GM19240 (cell line): ENCODE data around the gene GAGE12H.
"Not testable (repeated sequence)": the region's sequence is repeated elsewhere in the genome, so short reads cannot be mapped to it uniquely, and the experiment has no call there.

Experiments used
- DNase-seq: peaks from one replicate; pipeline ENCODE4 v3.0.0; 2011; ENCODE audit warnings: low spot score; ENCODE audit not compliant: insufficient read length

The GAGE12H gene, protein sequence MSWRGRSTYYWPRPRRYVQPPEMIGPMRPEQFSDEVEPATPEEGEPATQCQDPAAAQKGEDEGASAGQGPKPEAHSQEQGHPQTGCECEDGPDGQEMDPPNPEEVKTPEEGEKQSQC

GRCh38 chrX:49579649-49580048 lies at the start of gene GAGE12H:
GAGE12H (plus strand) TSS chrX:49579949; CDS start chrX:49581104, 1,155 bp downstream.
- DNase-seq: not testable (repeated sequence)

GRCh38 chrX:49531877-49532276 lies 47.9 kb upstream of the GAGE12H start, which contains the start of gene GAGE12C:
GAGE12C (plus strand) TSS chrX:49532177; CDS start chrX:49533332, 1,155 bp downstream.
- DNase-seq: not testable (repeated sequence)

GRCh38 chrX:49541433-49541832 lies 38.3 kb upstream of the GAGE12H start, which contains the start of gene GAGE12D:
GAGE12D (plus strand) TSS chrX:49541733; CDS start chrX:49542888, 1,155 bp downstream.
- not testable (repeated sequence) for DNase-seq

DNA sequence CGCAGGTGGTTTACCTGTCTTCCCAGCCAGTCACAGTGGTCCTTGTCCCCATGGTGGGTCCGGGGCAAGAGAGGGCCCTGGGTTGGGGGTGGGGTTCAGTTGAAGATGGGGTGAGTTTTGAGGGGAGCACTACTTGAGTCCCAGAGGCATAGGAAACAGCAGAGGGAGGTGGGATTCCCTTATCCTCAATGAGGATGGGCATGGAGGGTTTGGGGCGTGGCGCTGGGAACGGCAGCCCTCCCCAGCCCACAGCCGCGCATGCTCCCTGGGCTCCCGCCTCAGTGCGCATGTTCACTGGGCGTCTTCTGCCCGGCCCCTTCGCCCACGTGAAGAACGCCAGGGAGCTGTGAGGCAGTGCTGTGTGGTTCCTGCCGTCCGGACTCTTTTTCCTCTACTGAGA lies 28.8 kb upstream of the GAGE12H start, which contains the start of gene GAGE12E:
Gene GAGE12E, plus strand, starts transcription at position 301 of the 400 bp plus-strand sequence. CDS start 1,155 bp downstream, outside the sequence.
- not testable (repeated sequence) for DNase-seq

GRCh38 chrX:49560542-49560941 lies 19.2 kb upstream of the GAGE12H start, which contains the start of gene GAGE12F:
GAGE12F (plus strand) TSS chrX:49560842; CDS start chrX:49561997, 1,155 bp downstream.
- DNase-seq: not testable (repeated sequence)

DNA sequence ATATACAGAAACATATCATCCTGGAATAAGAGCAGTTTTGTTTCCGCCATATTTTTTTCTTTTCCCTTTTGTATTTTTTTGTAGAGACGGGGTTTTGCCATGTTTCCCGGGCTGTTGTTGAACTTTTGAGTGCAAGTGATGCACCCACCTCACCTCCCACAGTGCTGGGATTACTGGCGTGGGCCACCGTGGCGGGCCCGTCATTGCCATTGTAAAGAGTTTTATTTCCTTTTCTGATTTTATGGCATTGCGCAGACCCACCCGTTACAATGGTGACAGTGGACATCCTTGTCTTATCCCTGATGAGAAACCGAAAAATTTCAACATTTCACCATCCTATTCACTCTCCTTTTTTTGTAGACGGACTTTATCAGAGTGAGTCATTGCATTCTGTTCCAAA lies 11.0 kb upstream of the GAGE12H start:
- DNase-seq: not testable (repeated sequence)

GRCh38 chrX:49569152-49569551 lies 10.6 kb upstream of the GAGE12H start:
- DNase-seq: not testable (repeated sequence)

DNA sequence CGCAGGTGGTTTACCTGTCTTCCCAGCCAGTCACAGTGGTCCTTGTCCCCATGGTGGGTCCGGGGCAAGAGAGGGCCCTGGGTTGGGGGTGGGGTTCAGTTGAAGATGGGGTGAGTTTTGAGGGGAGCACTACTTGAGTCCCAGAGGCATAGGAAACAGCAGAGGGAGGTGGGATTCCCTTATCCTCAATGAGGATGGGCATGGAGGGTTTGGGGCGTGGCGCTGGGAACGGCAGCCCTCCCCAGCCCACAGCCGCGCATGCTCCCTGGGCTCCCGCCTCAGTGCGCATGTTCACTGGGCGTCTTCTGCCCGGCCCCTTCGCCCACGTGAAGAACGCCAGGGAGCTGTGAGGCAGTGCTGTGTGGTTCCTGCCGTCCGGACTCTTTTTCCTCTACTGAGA lies 9.6 kb upstream of the GAGE12H start, which contains the start of gene GAGE12G:
Gene GAGE12G, plus strand, starts transcription at position 301 of the 400 bp plus-strand sequence. CDS start 1,155 bp downstream, outside the sequence.
- DNase-seq: not testable (repeated sequence)

GRCh38 chrX:49589196-49589595 lies 9.4 kb downstream of the GAGE12H start, which contains the start of gene GAGE2A:
GAGE2A (plus strand) TSS chrX:49589496; CDS start chrX:49590651, 1,155 bp downstream.
- not testable (repeated sequence) for DNase-seq

DNA sequence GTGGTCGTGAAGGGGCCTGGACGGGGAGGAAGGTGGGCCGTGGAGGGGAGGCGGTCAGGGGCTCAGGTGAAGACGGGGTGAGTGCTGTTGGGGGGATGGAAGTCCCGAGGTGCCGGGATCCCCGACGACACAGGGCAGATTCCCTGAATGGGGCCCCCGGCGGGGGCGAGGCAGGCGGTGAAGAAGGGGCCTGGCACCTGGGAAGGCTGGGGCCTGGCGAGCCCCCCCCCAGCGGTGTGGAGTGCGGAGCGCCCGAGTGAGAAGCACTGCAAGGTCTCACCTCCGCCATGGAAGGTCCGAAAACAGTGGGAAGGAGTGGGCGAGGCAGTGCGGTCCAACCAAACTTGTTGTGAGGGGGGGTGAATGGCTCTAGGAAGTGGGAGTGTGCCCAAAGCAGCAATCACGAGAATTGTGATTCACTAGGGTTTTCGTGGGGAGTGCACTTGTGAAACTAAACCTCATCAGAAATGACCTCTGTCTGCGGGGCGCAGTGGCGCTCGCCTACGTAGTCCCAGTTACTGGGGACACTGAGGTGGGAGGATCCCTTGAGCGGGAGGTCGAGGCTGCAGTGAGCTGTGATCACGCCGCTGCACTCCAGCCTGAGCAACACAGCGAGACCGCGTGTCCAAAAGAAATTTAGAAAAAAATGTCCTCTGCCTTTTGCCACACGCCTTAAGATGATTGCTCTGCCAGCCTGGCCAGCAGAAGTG lies 10.2 kb downstream of the GAGE12H start:
- DNase-seq: not testable (repeated sequence)

DNA sequence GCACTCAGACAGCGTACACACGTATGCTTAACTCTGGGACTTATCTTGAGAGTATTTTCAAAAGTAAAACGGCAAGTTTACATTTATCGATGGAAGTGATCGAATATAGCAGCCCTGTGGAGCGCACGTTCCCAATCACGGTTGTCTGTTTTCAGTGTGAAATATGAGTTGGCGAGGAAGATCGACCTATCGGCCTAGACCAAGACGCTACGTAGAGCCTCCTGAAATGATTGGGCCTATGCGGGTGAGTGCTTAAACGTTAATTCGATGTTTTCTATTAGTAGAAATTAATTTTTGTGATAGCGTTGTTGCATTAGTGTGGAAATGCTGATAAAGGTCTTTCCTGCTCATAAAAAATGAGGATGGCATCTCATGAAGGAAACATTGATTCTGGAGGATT lies 10.7 kb downstream of the GAGE12H start:
- not testable (repeated sequence) for DNase-seq

GRCh38 chrX:49598720-49599119 lies 19.0 kb downstream of the GAGE12H start, which contains the start of gene GAGE1:
GAGE1 (plus strand) TSS chrX:49599020; CDS start chrX:49600175, 1,155 bp downstream.
- DNase-seq: not testable (repeated sequence)

DNA sequence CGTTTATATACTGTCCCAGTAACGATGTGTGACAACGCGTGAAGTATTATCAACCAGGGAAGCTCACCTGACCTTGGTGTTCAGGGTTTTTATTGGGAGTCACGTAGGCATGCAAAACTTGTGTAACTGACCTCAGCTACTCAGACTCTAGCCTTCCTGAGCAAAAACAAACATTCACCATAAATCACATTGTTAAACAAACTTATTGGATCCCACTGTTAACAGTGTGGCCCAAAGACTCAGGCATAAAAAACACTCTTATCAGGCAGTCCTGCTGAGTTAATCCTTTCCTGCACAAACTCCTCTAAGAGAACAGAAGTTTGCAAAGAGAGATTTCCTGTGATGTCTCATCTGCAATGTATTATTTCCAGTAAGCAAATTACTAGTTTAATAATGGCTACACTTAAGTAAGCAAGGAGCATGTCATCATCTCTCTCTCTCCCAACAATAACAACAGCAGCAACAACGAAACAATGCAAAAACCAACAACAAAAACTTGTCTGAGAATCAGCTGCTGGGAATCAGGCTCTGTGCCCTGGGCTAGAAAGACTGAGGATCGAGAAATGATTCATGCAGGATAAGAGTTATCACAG lies 31.1 kb downstream of the GAGE12H start:
- no peak for DNase-seq

DNA sequence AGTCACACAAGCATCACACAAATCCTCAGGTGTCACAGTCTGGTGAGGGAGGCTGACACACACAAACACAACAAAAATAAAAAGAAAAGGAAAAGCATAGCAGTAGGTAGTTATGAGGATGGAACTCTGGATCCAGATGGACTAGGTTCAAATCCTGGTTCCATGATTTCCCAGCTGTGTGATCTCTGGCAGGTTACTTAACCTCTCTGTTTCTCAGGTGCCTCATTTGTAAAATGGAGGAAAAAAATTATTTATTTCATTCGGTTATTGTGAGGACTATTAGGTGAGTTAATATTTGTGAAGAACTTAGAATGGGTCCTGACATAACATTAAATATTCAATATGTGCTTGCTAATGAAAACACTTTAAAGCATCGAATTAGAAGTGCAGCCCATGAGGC lies 38.8 kb downstream of the GAGE12H start:
- DNase-seq: no peak

- no peak for DNase-seq
Measured at GRCh38 chrX:49627086-49627777, 47.5 kb downstream of the GAGE12H start.
